GM11168 (cell line): ENCODE data around the gene GLCCI1.

ENCODE experiments used
- in situ Hi-C: fragments of 300-500 bp; cut with MboI; formaldehyde crosslinking; loops from one replicate; pipeline ENCODE4 v1.12.0; 2022; ENCODE audit warnings: low sequenced_read_pairs; ENCODE audit not compliant: unreplicated experiment

GLCCI1 gene

DNA sequence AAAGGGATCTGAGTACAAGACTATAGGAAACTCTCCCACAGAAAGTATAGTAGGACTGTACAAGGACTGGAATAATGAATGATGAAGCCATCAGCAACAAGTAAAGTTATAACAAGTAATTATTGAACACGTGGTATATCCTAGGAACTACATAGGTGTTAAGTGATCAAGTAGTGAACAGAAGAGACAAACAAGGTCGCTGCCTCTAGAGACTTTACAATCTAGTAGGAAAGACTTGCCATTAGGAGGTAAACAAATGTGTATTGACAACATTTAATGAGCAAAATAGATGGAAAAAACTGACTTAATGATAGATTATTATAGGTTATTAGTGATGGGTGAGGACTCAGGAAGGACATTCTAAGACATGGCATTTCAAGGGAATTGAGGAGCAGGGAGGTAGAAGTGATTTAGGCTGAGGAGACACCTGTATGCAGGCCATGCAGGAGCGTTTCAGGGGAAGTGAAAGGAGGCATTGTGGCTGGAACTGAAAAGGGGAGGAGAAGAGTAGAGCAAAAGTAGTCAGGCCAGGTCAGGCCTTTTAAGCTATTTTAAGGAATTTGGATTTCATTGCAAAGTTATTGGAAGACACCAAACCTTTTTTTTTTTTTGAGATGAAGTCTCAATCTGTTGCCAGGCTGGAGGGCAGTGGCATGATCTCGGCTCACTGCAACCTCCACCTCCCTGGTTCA lies 8.5 kb upstream of the GLCCI1 start:
- in situ Hi-C loops, result no loop called here

DNA sequence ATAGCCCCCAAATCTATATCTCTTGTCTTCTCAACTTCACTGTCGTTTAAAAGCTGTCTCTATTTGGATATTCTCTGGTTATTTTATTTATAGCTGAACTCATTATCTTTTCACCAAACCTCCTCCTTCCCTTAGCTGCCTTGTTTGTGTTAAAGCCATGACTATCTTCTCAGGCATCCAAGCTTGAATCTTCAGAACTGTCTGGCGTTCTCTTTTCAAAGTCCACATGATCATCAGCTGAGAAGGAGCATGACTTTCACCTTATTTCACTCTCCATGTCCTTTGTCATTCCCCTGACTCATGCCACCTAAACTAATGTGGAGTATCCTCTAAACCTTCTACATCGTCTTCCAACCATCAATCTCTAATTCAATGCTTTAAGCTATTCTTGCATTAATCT lies 5.7 kb upstream of the GLCCI1 start:
- in situ Hi-C loops, result no loop called here

DNA sequence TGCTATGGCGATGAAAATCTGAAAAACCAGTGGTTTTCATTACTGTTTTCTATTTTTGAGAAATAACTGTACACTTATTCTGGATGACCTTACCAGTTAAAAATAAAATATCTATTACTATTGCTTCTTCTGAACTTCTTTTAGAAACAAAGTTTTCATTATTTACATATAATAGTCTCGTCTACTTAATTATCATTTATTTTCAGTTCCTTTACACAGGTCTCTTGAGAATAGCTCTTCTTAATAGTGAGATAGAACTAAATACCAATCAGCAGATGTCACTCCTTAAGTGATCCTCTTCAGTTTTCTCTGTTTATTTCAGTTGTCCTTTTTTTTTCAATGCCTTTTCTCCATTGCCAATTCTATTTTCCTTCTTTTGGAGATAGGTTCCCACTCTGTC lies 4.3 kb upstream of the GLCCI1 start:
- in situ Hi-C loops, result no loop called here

DNA sequence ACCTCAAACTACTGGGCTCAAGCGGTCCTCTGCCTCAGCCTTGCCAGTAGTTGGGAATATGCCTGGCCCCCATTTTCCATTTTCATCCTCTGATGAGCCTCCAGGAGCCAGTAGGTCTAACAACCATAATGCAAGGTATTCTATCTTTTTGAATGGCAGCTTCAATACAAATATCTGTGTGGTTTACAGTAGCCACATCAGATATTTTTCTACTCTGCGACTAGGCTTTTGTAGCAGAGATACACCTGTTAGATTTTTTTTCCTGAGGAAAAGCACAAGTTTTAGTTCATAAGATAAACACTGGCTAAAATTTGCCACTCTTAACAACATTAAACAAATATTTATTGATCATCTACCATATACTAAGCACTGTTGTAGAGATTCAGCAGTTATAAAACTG lies 3.9 kb upstream of the GLCCI1 start:
- in situ Hi-C loops, result no loop called here

DNA sequence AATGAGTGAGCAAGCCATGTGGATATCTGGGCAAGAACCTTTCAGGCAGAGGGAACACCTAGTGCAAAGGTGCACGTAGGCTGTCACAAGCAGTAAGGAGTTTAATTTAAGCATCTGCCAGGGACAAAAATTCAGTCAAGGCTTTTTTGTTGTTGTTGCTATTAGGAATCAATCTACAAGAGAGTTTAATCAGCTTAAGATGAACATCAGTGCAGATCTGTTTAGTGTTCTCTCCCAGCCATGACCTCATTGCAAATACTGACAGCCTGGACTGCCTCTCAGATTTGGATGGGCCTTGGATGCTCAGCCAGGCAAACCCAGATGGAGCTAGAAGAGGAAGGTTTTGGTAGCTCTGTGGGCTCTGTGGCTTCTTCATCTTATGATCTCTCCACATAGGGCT lies 3.3 kb upstream of the GLCCI1 start:
- in situ Hi-C loops, result no loop called here

DNA sequence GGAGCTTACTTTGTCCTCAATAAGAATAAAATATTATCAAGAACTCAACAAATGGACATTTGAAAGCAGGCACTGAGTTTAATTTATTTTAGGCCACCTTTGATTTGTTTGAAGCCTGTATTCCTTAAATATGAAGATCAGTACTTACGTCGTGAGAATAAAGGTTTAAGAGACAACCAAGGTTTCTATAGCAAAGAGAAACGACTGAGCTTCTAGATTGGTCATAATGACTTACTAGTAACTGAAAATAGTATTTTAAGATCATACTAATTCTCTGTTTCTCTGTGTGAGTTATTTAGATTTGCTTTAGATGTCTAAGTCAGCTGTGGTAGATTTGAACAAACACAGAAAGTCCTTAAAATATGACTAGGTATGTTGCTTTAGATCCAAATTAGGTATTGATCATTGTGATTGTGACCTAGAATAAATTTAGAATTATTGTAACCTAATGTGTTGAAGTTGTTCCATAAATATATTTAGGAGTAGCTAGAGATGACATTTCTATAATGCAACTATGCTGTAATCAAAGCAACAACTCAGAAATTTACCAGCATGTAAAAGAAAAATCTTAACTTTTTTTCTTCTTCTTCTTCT lies 2.4 kb upstream of the GLCCI1 start:
- in situ Hi-C loops, result no loop called here

DNA sequence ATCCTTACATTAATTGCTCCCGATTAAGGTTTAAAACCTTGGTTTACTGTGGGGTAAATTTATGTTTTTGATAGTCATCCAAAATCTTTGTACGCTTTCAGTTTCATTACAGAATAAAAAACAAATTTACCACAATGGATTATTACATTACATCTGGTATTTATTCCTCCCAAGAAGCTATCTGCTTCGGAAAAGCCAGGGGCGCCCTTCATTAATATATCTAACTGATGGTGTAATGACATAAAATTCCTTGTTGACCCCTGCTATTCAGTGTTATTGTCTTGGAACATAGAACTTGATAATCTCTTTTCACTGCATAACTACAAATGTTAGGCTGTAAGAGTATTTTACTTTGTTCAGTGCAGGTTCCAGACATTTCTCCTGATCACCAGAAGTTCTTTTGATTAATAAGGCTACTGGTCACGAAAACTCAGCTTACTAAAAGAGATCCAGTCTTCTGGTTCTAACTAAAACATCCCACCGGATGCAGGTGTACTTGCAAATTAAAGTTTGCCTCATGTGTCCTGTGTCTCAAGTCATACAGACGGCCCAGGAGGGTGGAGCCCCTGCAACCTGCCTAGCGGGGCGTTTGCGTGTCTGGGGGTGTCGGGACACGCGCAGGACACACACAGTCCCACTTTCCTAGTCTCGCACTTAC lies 581 bp upstream of the GLCCI1 start:
- in situ Hi-C loops, result no loop called here

DNA sequence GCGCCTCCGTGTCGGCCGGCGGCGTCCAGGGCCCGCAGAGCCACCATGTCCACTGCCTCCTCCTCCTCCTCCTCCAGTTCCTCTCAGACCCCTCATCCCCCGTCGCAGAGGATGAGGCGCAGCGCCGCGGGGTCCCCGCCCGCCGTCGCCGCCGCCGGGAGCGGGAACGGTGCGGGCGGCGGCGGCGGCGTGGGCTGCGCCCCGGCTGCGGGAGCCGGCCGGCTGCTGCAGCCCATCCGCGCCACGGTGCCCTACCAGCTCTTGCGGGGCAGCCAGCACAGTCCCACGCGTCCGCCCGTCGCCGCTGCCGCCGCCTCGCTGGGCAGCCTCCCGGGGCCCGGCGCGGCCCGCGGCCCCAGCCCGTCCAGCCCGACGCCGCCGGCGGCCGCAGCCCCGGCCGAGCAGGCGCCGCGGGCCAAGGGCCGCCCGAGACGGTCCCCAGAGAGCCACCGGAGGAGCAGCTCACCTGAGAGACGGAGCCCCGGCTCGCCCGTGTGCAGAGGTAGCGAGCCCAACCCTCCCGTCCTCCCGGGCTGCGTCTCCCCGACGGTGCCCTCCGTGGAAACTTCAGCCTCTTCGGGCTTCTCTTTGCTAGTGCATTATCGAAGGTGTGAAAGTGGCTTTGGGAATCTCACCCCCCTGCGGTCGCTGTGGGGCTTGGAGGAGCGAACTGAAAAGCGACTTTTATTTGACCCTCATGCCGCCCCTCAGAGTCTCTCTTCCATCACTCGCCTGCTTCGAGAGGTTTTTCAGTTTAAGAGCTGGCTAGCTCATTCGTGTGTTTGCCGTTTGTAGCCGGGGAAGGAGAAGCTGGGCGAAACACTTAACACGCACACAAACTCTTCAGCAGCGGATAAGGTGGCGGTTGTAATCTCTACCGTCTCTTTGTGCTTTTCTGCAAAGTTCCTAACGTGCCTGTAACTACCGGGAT lies 975 bp downstream of the GLCCI1 start:
- in situ Hi-C loops, result no loop called here

DNA sequence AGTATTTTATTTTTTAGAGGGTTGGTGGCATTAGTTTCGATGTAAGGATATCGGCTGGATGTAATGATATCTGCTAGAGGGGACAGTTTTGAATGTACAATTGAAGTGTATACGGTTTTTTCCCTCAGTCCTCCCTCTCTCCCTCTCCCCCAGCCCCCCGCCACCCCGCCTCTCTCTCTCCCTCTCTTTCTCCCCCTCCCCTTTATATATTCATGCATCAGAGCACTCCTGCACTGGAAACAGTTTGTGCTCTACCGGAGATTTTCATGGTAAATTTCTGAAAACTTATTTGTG lies 1.6 kb downstream of the GLCCI1 start:
- in situ Hi-C loops, result no loop called here

DNA sequence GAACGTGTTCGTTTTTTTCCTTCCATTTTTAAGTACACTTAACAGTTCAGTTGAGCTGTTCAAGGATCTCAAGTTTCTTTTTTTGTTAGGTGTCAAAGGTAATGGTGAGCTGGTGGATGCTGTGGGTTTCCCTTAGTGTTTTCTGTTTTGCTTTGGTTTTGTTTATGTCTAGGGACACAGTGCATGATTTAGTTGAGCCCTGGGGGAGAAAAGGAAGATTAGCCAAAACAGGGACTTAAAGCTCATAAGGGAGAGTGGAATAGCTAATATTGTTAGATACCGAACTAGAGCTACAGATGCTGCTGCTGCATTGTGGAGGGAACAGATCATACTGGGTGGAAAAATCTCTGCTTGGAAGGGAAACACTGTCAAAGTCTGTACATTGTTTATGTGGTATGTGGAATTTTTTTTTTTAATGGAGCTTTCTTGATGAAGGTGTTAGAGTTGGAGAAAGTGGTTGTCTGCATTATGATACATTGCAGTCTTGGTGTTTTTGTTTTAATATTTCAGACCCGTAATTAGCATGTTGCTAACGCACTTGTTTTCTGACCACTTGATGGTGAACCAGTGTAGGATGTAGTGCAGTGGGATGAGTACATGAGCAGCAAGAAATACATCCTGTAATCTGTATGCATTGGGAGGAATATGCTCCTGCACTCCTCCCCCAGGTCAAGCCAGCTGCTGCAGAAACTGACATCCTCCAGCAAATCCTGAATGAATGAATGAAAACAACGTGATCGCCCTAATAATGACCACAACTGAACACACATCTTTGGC lies 2.1 kb downstream of the GLCCI1 start:
- in situ Hi-C loops, result no loop called here

DNA sequence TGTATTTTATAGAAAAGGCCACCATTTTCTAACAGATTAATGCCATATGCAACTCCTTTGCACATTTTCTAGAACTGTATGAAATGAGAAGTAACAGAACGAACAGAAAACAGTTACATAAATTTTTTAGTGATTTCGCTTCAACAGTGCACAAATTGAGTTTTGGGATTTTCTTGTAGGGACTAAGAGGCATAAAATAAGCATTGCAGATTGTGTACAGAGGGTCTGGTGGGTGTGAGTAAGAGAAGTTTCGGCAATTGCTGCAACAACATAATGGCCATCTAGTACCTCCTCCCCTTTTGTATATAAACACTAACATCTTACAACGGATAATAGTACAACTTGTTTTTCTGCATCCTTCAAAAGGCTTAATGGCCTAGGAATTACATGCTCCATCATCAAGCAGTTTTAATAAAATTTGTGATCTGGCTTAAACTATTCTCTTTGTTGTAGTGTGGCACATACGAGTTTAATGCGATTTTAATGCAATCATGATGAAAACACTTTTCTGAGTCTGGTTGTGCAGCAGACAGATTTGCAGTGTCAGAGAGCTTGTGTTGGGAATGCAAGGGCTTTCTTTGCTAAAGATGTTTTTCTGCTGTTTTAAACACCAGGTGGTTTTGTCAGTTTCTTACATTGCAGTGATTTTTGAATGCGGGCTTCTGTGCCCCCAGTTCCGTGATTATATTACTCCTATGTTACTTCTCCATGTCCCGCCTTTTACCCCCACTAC lies 2.9 kb downstream of the GLCCI1 start:
- in situ Hi-C loops, result no loop called here

DNA sequence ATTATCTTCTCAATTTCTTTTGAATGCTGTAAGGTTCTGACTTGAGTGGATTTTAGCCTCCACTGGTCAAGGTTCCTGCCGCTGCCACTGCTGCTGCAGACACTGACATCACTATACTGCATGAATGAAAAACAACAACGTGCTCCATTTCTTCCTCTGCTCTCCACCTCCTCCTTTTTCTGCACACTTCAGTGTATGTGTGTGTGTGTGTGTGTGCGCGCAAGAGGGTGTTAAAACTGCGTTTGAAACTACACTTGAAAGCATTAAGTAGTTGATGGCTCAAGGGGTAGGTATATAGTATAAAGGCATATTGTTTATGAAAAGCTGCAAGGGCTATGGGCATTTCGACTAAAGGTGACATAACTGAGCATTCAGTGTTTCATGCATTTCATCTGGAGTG lies 3.5 kb downstream of the GLCCI1 start:
- in situ Hi-C loops, result no loop called here

DNA sequence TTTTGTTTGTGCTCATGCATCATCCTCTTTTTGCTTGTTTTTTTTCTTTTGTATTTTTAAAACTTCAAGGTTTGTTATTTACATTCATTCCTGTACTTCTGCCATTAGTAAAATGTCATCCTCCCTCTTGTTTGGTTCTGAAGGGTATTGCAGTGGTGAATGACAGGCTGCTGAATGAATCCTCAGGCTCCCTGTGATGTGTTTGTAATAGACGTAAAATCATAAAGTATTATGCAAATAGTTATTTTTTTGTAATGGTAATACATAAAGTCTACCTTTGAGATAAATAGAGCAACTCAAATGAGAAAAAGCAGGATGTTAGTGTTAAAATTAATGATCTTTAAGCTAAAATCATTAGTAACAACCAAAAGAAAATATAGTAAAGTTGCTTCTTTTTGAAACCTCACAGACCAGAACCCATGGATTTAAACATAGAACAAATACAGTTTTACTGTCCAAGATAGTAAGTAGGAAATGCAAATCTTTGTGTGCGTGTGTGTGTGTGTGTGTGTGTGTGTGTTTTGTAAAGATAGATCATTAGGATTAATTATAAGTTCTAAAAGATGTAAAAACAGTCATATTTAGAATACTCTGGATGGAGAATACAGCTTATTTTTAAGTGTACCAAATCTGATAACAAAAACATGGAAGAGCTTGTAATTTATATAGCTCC lies 4.5 kb downstream of the GLCCI1 start:
- in situ Hi-C loops, result no loop called here

DNA sequence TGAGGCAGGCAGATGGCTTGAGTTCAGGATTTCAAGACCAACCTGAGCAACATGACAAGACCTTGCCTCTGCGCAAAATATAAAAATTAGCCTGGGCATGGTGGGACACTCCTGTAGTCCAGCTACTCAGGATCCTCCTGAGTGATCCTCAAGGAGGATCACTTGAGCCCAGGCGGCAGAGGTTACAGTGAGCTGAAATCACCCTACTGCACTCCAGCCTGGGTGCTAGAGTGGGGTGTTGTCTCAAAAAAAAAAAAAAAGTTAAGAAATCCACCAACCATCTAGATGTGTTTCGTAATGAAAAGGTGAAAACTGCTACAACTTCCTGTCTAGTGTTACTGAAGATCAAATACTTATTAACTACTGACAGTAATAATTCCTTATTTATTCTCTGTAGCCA lies 8.1 kb downstream of the GLCCI1 start:
- in situ Hi-C loops, result no loop called here

DNA sequence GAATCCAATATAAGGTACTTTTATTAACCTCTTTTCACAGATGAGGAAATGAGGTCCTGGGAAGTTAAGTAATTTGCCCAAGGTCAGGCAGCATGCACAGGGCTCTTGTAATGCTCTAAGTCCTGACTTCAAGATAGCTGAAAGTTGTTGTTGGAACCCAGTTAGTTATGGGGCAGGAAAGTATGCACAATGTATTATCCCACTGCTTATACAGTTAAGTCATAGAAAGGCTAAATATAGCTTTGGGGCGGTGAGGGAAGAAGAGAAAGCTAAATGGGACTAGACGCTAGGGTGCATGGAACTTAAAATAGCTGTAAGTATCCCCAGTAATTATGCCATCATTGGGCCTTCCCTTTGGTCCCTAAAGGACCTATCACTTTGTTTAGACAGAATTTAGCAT lies 9.2 kb downstream of the GLCCI1 start:
- in situ Hi-C loops, result no loop called here

DNA sequence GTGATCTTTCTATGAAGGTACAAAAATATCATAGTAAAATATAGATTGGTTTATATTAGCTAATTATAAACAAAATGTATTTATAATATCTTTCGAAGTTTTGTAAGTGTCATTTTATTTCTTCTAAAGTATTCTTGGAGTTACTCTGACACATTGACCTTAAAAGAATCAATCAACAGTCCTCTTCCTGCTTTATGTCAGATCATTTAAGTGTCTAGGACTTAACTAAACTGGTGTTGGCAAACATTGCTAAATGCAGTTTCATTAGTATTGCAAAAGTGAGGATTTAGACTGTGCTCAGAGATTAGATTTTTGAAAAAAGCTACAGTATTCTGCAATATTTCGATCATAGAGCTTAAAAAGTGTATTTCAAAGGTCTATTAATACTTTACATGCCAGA lies 10.3 kb downstream of the GLCCI1 start:
- in situ Hi-C loops, result no loop called here

DNA sequence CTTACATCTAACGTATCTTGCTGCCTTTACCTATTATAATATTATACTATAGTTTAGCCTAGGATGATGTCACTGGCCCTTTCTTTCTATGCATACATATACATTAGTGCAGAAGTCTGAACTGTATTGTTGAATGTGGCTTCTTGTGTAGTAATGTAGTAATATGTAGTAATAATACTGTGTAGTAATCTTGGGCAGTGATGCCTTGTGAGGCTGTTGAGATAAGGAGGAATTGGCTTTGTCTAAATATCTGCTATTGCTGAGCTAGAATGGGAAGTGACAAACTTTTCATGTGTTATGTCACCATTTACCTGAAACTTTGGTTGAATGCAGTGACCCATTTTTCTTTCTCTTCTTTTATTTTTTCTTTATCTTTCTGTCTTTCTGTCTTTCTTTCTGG lies 11.0 kb downstream of the GLCCI1 start:
- in situ Hi-C loops, result no loop called here

DNA sequence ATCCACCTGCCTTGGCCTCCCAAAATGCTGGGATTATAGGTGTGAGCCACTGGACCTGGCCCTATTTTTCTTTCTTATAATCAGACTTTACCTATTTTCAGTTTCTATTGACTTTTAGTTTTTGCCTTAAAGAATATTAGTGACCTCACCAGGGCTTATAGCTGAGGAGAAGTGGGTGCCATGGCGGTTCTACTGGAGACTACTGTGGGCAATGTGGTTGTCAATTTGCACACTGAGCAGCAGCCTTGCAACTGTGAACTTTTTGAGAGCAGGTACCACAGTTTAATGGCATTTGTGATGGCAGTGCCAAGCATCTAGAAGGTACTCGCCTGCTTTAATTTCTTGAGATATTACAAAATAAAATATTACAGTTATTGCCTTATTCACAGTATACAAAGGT lies 11.5 kb downstream of the GLCCI1 start:
- in situ Hi-C loops, result no loop called here

DNA sequence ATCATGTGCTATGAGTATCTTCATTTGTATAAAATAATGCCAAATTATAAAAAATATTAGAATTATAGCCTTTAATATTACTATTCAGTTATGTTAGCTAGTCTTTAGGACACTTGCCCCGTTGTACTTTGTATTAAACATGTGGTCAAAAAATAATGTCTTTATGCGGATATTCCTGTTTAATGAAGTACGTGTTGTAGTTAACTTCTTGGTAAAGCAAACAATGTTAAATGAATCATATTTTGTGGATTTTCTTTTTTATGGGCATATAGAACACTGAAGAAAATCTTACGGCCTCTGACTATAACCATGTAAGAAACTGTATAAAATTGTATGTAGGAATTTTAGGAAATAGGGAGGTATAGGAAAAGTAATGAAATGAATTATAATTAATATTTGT lies 14.3 kb downstream of the GLCCI1 start:
- in situ Hi-C loops, result no loop called here
